Muscle of back (tissue), 11 donors: ENCODE data around the gene GABBR2. TPM values are rescaled to one million over a fixed set of nuclear protein-coding genes. Genes with fewer than 3 reads are reported as not detected.

Experiments used
- DNase-seq, 3 donors: peaks; one replicate each; pipeline versions ENCODE4 v3.0.0 to v3.0.0-alpha.2; 2013
- polyA plus RNA-seq, 10 donors: library from polyadenylated mRNA; unstranded; fragments of 120-200 nt; gene quantifications; one replicate each; pipeline ENCODE4 v1.2.1, GENCODE V29; 2013; ENCODE audit not compliant: insufficient read length in 10 of 10

GABBR2 gene
- polyA plus RNA-seq, 10 donors: 0.38 to 1.7 (median 0.95) TPM

DNA sequence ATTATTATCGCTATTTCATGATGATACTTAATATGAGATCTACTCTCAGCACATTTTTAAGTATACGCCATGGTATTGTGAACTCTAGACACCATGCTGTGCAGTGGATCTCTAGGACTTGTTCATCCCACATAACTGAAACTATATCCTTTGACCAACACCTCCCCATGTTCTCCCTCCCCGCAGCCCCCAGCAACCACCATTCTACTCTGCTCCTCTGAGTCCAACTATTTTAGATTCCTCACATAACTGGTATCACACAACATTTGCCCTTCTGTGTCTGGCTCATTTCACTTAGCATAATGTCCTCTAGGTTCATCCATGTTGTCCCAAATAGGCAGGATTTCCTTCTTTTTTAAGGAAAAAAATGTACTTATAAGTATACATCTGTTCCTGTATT, 446.7 kb downstream of the GABBR2 start:
- DNase-seq: no peak

DNA sequence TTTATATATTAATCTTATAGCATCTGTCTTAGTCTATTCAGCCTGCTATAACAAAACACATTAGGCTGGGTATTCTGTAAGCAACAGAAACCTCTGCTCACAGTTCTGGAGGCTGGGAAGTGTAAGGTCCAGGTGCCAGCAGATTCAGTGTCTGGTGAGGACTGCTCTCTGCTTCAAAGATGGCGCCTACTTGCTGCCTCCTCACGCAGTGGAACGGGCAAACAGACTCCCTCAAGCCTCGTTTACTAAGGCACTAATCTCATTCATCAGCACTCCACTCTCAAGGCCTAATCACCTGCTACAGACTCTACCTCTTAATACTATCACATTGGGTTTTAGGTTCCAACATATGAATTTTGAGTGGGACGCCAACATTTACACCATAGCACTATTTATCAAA, 448.1 kb downstream of the GABBR2 start:
- DNase-seq: no peak

DNA sequence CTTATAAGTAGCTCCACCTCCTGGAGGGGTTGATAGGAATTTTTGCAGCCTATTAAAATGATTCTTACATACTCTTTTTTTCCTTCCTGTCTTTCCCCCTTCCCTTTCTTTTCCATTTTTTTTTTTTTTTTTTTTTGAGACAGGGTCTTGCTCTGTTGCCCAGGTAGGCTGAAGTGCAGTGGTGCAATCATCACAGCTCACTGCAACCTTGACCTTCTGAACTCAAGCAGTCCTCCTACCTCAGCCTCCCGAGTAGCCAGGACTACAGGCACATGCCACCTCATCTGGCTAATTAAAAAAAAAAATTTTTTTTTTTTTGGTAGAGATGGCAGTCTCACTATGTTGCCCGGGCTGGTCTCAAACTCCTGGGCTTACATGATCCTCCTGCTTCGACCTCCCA, 448.9 kb downstream of the GABBR2 start:
- DNase-seq: no peak

- peak in 1 of 3 donors; percentile 34 for DNase-seq
Measured at GRCh38 chr9:98256756-98257155, 452.0 kb downstream of the GABBR2 start.

GRCh38 chr9:98255578-98256296, 453.0 kb downstream of the GABBR2 start, which contains the start of gene TBC1D2:
TBC1D2 (minus strand) TSS chr9:98255649; CDS start chr9:98255541, 108 bp downstream.
- DNase-seq: peak; percentile 92 to 98 (median 95)

DNA sequence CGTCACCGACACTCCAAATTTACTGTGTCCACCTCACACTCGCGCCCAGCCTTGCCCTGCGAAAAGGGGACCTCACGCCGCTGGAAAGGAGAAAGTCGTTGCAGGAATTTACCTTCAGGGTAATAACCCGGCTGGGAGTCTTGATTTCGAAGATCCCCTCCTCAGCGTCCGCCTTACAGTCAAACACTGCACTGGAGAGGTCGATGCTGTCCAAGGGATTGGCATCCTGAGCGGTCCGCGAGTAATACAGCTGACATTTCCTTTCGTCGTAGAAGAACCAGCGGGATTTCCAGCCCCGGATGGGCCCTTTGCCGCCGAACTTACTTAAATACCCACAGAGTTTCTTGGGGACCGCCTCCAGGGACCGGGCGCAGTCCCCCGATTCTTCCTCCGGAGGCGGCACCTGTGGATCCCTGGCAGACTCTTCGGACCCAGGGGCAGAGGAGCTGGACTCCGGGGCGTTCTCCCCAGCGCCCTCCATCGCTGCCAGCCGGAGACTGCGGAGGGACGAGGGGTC, 453.6 kb downstream of the GABBR2 start:
- no peak for DNase-seq

GRCh38 chr9:98254228-98255060, 454.3 kb downstream of the GABBR2 start:
- no peak for DNase-seq

GRCh38 chr9:98253565-98253964, 455.2 kb downstream of the GABBR2 start:
- DNase-seq: no peak

GRCh38 chr9:98251551-98251950, 457.2 kb downstream of the GABBR2 start:
- DNase-seq: peak in 1 of 3 donors; percentile 23

- no peak for DNase-seq
Measured at GRCh38 chr9:98249771-98250170, 459.0 kb downstream of the GABBR2 start.

DNA sequence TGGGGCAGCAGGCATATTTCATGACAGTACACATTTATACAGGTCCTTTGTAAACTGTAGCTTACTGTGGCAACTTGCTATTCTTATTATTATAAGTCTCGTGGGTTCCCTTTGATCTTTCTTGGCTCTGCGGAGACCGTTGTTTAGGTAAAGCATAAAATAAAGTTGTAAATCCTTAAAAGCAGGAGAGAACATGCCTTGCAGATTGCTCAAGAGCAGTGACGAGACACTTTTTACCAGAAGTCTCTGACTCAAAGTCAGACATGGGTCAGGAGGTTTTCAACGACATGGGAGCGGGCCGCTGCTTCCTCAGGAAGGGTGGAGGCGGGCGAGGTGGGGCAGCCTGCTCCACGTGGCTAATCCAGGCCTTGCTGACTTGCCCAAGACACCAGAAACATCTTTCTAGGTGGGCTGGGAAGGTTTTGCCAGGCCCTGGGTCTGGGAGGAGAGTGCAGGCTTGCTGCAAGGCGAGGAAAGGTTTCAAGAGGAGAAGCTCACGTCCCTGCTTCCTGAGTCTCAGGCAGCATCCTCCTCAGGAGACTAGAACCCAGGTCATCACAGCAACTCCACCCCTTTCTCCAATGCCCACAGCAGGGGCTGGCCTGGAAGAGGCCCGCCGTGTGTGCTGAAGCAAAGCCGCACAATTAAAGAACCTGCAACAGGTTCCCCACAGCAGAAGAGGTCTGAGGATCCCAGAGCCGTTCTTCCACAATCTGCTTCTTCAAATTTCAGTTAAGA, 459.8 kb downstream of the GABBR2 start:
- peak; percentile 9 to 51 (median 25) for DNase-seq

DNA sequence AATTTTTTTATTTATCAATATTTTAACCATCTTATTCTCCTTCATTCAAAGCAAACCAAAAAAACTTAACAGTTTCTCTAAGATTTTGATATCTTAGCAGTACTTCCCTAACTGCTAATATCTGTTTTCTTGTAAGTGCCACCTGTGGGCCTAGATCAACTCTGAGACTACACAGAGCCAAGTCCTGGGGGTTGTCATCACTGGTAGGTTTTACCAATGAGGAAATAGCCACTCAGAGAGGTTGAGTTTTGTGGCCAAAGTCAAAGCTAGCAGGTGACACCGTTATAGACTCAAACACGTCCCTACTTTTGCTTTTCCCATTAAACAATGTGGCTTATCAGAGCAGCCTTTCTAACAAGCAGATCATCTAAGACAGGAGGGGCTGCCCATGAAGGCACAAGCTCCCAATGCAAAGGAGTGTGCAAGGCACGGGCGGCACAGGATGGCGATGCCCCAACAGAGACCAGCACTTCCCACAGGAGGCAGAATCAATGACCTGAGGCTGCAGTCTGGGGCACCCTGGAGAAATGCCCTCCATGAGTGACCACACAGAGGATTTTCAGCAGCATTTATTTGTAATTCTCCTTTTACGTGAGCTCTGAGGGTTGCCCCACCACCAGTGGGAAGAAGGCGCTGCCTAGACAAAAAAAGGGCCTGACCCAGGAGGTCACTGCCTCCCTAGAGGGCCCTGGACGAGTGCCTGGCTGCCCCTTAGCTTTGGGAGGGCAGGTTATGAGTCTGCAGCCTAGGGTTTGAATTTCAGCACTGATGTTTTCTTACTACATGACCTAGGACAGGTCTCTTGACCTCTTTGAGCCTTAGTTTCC, 460.7 kb downstream of the GABBR2 start:
- DNase-seq: no peak

DNA sequence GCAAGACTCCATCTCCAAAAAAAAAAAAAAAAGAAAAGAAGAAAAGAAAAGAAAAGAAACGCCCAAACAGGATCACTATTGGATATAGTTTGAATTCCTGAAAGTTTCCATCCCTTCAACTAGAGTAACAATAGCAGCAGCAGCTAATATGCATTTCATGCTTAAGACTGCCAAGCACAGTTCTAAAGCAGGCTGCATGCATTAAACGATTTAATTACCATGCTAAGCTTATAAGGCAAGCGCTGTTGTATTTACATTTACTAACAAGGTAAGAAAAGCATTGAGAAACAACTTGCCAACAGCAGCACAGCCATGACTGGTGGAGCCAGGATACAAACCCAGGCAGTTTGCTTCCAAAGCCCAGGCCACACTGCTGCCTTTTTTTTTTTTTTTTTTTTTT, 466.3 kb downstream of the GABBR2 start:
- DNase-seq: no peak

DNA sequence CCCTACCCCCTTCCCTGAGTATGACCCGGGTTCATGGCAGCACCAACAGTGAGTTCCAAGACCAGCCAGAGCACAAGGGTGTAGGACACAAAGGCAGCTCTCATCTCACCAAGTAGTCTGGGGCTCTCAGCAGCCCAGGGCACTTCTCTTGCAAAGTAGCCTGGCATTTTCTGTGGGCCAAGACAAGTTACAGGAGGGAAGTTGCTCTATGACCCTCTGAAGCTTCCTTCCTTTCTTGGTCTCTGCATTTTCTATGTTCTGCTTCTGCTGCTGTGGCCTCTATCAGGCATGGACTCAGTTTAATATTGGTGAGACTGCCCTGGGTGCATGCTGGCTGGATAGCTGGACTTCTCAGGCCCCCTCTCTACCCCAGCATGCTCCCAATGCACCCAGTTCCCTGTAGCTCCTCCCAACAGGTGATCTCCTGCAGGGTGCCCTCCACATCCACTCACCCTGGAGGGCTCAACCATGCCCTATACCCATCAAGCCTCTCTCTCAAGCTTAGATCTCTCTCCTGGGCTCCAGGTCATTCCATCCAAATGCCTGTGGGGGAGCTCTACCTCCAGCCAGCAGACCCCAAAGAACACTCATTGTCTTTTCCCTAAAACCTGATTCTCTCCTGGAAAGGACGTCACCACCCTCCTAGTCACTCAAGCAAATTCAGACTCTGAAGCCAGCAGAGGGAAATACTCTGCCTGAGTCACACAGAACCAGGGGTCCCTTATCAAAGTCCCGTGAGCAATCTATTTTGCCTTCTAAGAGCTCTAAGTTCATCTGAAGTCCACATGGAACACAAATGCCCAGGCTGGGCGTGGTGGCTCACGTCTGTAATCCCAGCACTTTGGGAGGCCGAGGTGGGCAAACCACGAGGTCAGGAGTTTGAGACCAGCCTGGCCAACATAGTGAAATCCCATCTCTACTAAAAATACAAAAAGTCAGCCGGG, 467.1 kb downstream of the GABBR2 start:
- DNase-seq: no peak

- DNase-seq: no peak
Measured at GRCh38 chr9:98240475-98240874, 468.3 kb downstream of the GABBR2 start.

Other genes with a start within 250 kb of the GABBR2 start
- gene ANKS6, start 87.6 kb upstream of the GABBR2 start, polyA plus RNA-seq: 10 to 100 TPM in 9 of 10 donors, 1 to 10 TPM in 1; 9.8 to 18.5 (median 12.7) TPM
- gene GALNT12, start 98.7 kb upstream of the GABBR2 start, polyA plus RNA-seq: 1 to 10 TPM; 2.3 to 6.4 (median 2.7) TPM
- 100 to 1,000 TPM; 167 to 233 (median 202) TPM for gene COL15A1, start 235.0 kb upstream of the GABBR2 start, polyA plus RNA-seq